Caco-2 (cell line): Measurements from ENCODE around the gene HIVEP3. TPM values are rescaled to one million over a fixed set of nuclear protein-coding genes. Genes with fewer than 3 reads are reported as not detected.

Experiments used
- BruUV-seq: library from RNA; stranded (reverse); fragments of 400-500 nt; replicated peaks from 2 replicates; lab custom pipeline; 2021; lab: Mats Ljungman, UMichigan
- CTCF ChIA-PET: fragments of 300-600 bp; sonication (Branson Sonifier 250); formaldehyde crosslinking; loops from one replicate; lab custom pipeline; 2022; ENCODE audit warnings: antibody characterized with exemption; lab: Charles Lee
- POLR2A ChIA-PET: fragments of 300-600 bp; sonication (Branson Sonifier 250); formaldehyde crosslinking; loops from one replicate; lab custom pipeline; 2022; ENCODE audit warnings: antibody characterized with exemption; lab: Charles Lee
- DNase-seq, 2 experiments: peaks; one replicate each; pipeline versions ENCODE4 v3.0.0 to v3.0.0-alpha.2; 2020 to 2022
- H3K27me3 ChIP-seq: replicated peaks from 2 replicates; pipeline ENCODE4 v1.6.0; 2011; ENCODE audit warnings: low read length; ENCODE audit not compliant: control insufficient read depth, insufficient read depth
- H3K36me3 ChIP-seq: 2 replicates; pipeline ENCODE4 v1.5.1; 2011; ENCODE audit warnings: low read length; ENCODE audit not compliant: control insufficient read depth, insufficient read depth
- H3K4me1 ChIP-seq: fragments of 250-450 bp; sonication (Bioruptor Pico); 2 replicates; pipeline ENCODE4 v1.5.1; 2020; ENCODE audit warnings: mild to moderate bottlenecking
- H3K4me3 ChIP-seq: 2 replicates; pipeline ENCODE4 v1.5.1; 2011; ENCODE audit warnings: low read depth, mild to moderate bottlenecking, control low read depth, low read length
- H3K9me3 ChIP-seq: fragments of 250-450 bp; sonication (Bioruptor Pico); 2 replicates; pipeline ENCODE4 v1.5.1; 2020; ENCODE audit warnings: mild to moderate bottlenecking, moderate library complexity
- H3K27ac Mint-ChIP-seq: one replicate; pipeline ENCODE4 v1.8.0; 2022; ENCODE audit warnings: mixed read lengths; ENCODE audit not compliant: unreplicated experiment
- H3K27me3 Mint-ChIP-seq: one replicate; pipeline ENCODE4 v1.8.0; 2022; ENCODE audit warnings: mixed read lengths; ENCODE audit not compliant: insufficient read depth, unreplicated experiment
- H3K36me3 Mint-ChIP-seq: one replicate; pipeline ENCODE4 v1.8.0; 2022; ENCODE audit warnings: mild to moderate bottlenecking, mixed read lengths; ENCODE audit not compliant: insufficient read depth, unreplicated experiment
- H3K4me1 Mint-ChIP-seq: one replicate; pipeline ENCODE4 v1.8.0; 2022; ENCODE audit warnings: low read depth, mixed read lengths; ENCODE audit not compliant: unreplicated experiment
- H3K4me3 Mint-ChIP-seq: one replicate; pipeline ENCODE4 v1.8.0; 2022; ENCODE audit warnings: mild to moderate bottlenecking, moderate library complexity, mixed read lengths; ENCODE audit not compliant: unreplicated experiment
- H3K9me3 Mint-ChIP-seq: one replicate; pipeline ENCODE4 v1.8.0; 2022; ENCODE audit warnings: mixed read lengths; ENCODE audit not compliant: unreplicated experiment
- CTCF ChIP-seq, 2 experiments: fragments of 200-600 bp in 1 of 2; IDR thresholded peaks; 1 replicate in 1 of 2; 2 replicates in 1 of 2; pipeline versions ENCODE4 v1.5.1 to v1.8.0; 2011 to 2022; ENCODE audit warnings: antibody characterized with exemption in 1 of 2, control low read depth in 1 of 2, inconsistent platforms in 1 of 2, low read depth in 1 of 2, low read length in 1 of 2, mild to moderate bottlenecking in 1 of 2, moderate library complexity in 1 of 2; ENCODE audit not compliant: insufficient read depth in 1 of 2, severe bottlenecking in 1 of 2, unreplicated experiment in 1 of 2
- intact Hi-C: fragments of 100-400 bp; cut with micrococcal nuclease; formaldehyde crosslinking; loops from one replicate; pipeline ENCODE4 v1.10.0; 2022; ENCODE audit not compliant: unreplicated experiment
- total RNA-seq: library from RNA; stranded (reverse); gene quantifications from 2 replicates; pipeline ENCODE4 v1.2.3, GENCODE V29; 2022

HIVEP3 gene
- total RNA-seq, 1 experiment from 2014 or later: 0.25 TPM

- no peak for DNase-seq
- no peak overlapping the region for H3K4me3 ChIP-seq
- Mint-ChIP-seq H3K9me3 (no peaks in the 10 kb centered on the region), H3K27me3 (peaks cover 14% of the 10 kb centered on the region), H3K4me1 (no peaks in the 10 kb centered on the region), H3K36me3 (no peaks in the 10 kb centered on the region), H3K27ac (no peak overlapping the region), H3K4me3 (no peak overlapping the region)
- intact Hi-C loops: no loop called here
- POLR2A ChIA-PET: no interaction called here
- H3K9me3 ChIP-seq: no peaks in the 10 kb centered on the region
- BruUV-seq: no TSS peak
- H3K4me1 ChIP-seq: no peaks in the 10 kb centered on the region
- no peaks in the 10 kb centered on the region for H3K36me3 ChIP-seq
- CTCF ChIA-PET: interaction anchor here (0.6 kb wide), 1 partner anchor 30 kb away, joined by 5 read pairs; no protein-coding TSS in a partner anchor
- TF ChIP-seq CTCF (IDR thresholded peaks at IDR 0.05; ENCODE audit: insufficient read depth in 1 of 2, low read depth in 1 of 2, low read length in 1 of 2, severe bottlenecking in 1 of 2, unreplicated experiment in 1 of 2): no peak
- no peaks in the 10 kb centered on the region; the same call in 1 of the 2 replicates for H3K27me3 ChIP-seq
These were observed 56.1 kb downstream of the HIVEP3 start for GRCh38 chr1:41862384-41863221.

- Histone ChIP-seq H3K4me1 (no peaks in the 10 kb centered on the region), H3K4me3 (no peak overlapping the region), H3K27me3 (no peaks in the 10 kb centered on the region; the same call in 1 of the 2 replicates), H3K9me3 (no peaks in the 10 kb centered on the region), H3K36me3 (no peaks in the 10 kb centered on the region)
- no peak for DNase-seq
- CTCF ChIA-PET: interaction anchor here (0.6 kb wide), 1 partner anchor 31 kb away, joined by 5 read pairs; no protein-coding TSS in a partner anchor
- H3K27me3 Mint-ChIP-seq: peaks cover 16% of the 10 kb centered on the region
- POLR2A ChIA-PET: no interaction called here
- no TSS peak for BruUV-seq
- H3K9me3 Mint-ChIP-seq: no peaks in the 10 kb centered on the region
- intact Hi-C loops: no loop called here
- H3K4me3 Mint-ChIP-seq: no peak overlapping the region
- H3K27ac Mint-ChIP-seq: no peak overlapping the region
- H3K36me3 Mint-ChIP-seq: no peaks in the 10 kb centered on the region
- H3K4me1 Mint-ChIP-seq: no peaks in the 10 kb centered on the region
- TF ChIP-seq CTCF (IDR thresholded peaks at IDR 0.05; ENCODE audit: insufficient read depth in 1 of 2, low read depth in 1 of 2, low read length in 1 of 2, severe bottlenecking in 1 of 2, unreplicated experiment in 1 of 2): no peak
These were observed 57.0 kb downstream of the HIVEP3 start for GRCh38 chr1:41861535-41862383.

GRCh38 chr1:41860771-41861170 is 58.0 kb downstream of the HIVEP3 start:
- Histone ChIP-seq H3K4me1 (no peaks in the 10 kb centered on the region), H3K27me3 (no peaks in the 10 kb centered on the region; the same call in 1 of the 2 replicates), H3K36me3 (no peaks in the 10 kb centered on the region), H3K4me3 (no peak overlapping the region), H3K9me3 (no peaks in the 10 kb centered on the region)
- BruUV-seq: no TSS peak
- Mint-ChIP-seq H3K36me3 (no peaks in the 10 kb centered on the region), H3K4me1 (no peaks in the 10 kb centered on the region), H3K27ac (no peak overlapping the region), H3K27me3 (peaks cover 19% of the 10 kb centered on the region), H3K9me3 (no peaks in the 10 kb centered on the region), H3K4me3 (no peak overlapping the region)
- intact Hi-C loops: no loop called here
- no peak for TF ChIP-seq CTCF (IDR thresholded peaks at IDR 0.05; ENCODE audit: insufficient read depth in 1 of 2, low read depth in 1 of 2, low read length in 1 of 2, severe bottlenecking in 1 of 2, unreplicated experiment in 1 of 2)
- no peak for DNase-seq
- CTCF ChIA-PET: no interaction called here
- POLR2A ChIA-PET: no interaction called here
